ENCODE data around the gene PLXNA4. TPM values are rescaled to one million over a fixed set of nuclear protein-coding genes. Genes with fewer than 3 reads are reported as not detected.

Gene PLXNA4
- total and polyA plus RNA-seq, 3 experiments from 2014 or later: 0.02 to 0.05 TPM; not detected in 1

- DNase-seq: no peak
- Mint-ChIP-seq H3K4me1 (peaks cover 0 to 4% (median 0%) of the 10 kb centered on the region in 3 donors), H3K4me3 (no peak overlapping the region), H3K27me3 (peaks cover 15 to 26% of the 10 kb centered on the region in 2 donors), H3K27ac (no peak overlapping the region), H3K9me3 (peaks cover 11 to 20% (median 16%) of the 10 kb centered on the region in 5 donors), H3K36me3 (peaks cover 0 to 30% (median 2%) of the 10 kb centered on the region in 3 donors)
- POLR2A ChIA-PET: no interaction called here
- Histone ChIP-seq H3K27ac (ENCODE audit: low read depth, low read length) (no peak overlapping the region), H3K4me1 (ENCODE audit: insufficient read depth, low read length) (no peaks in the 10 kb centered on the region), H3K27me3 (ENCODE audit: insufficient read depth, low read length, poor library complexity, severe bottlenecking) (no peaks in the 10 kb centered on the region), H3K9me3 (ENCODE audit: low read length) (no peaks in the 10 kb centered on the region), H3K4me3 (ENCODE audit: low read length) (no peak overlapping the region), H3K36me3 (ENCODE audit: insufficient read depth, low read length) (no peaks in the 10 kb centered on the region)
- CTCF ChIA-PET: no interaction called here
These were observed 27.7 kb downstream of the PLXNA4 start for GRCh38 chr7:132548489-132549078.

GRCh38 chr7:132547821-132548220 is 28.4 kb downstream of the PLXNA4 start:
- H3K4me1 Mint-ChIP-seq: peaks cover 0 to 4% (median 0%) of the 10 kb centered on the region in 3 donors
- H3K36me3 Mint-ChIP-seq: peaks cover 0 to 36% (median 2%) of the 10 kb centered on the region in 3 donors
- peaks cover 15 to 26% of the 10 kb centered on the region in 2 donors for H3K27me3 Mint-ChIP-seq
- Histone ChIP-seq H3K36me3 (ENCODE audit: insufficient read depth, low read length) (no peaks in the 10 kb centered on the region), H3K27ac (ENCODE audit: low read depth, low read length) (no peak overlapping the region), H3K27me3 (ENCODE audit: insufficient read depth, low read length, poor library complexity, severe bottlenecking) (no peaks in the 10 kb centered on the region), H3K4me1 (ENCODE audit: insufficient read depth, low read length) (no peaks in the 10 kb centered on the region), H3K9me3 (ENCODE audit: low read length) (no peaks in the 10 kb centered on the region), H3K4me3 (ENCODE audit: low read length) (no peak overlapping the region)
- DNase-seq: no peak
- no peak overlapping the region for H3K4me3 Mint-ChIP-seq
- peak overlapping the region in 1 of 8 donors; percentile 3 for H3K27ac Mint-ChIP-seq
- CTCF ChIA-PET: no interaction called here
- H3K9me3 Mint-ChIP-seq: peaks cover 9 to 23% (median 16%) of the 10 kb centered on the region in 5 donors
- POLR2A ChIA-PET: no interaction called here

GRCh38 chr7:132546366-132547127 is 29.7 kb downstream of the PLXNA4 start:
- H3K4me1 ChIP-seq (ENCODE audit: insufficient read depth, low read length): no peaks in the 10 kb centered on the region
- ChIA-PET POLR2A (no interaction called here), CTCF (no interaction called here)
- no peak for DNase-seq
- no peak overlapping the region for H3K27ac Mint-ChIP-seq
- H3K4me3 ChIP-seq (ENCODE audit: low read length): no peak overlapping the region
- H3K9me3 ChIP-seq (ENCODE audit: low read length): no peaks in the 10 kb centered on the region
- H3K27me3 ChIP-seq (ENCODE audit: insufficient read depth, low read length, poor library complexity, severe bottlenecking): no peaks in the 10 kb centered on the region
- H3K4me1 Mint-ChIP-seq: peaks cover 0 to 4% (median 0%) of the 10 kb centered on the region in 3 donors
- no peak overlapping the region for H3K27ac ChIP-seq (ENCODE audit: low read depth, low read length)
- H3K9me3 Mint-ChIP-seq: peaks cover 13 to 24% (median 17%) of the 10 kb centered on the region in 5 donors
- no peak overlapping the region for H3K4me3 Mint-ChIP-seq
- H3K27me3 Mint-ChIP-seq: peaks cover 15 to 25% of the 10 kb centered on the region in 2 donors
- H3K36me3 Mint-ChIP-seq: peaks cover 0 to 29% (median 0%) of the 10 kb centered on the region in 3 donors
- H3K36me3 ChIP-seq (ENCODE audit: insufficient read depth, low read length): no peaks in the 10 kb centered on the region

GRCh38 chr7:132545756-132546155 is 30.5 kb downstream of the PLXNA4 start:
- CTCF ChIA-PET: no interaction called here
- Histone ChIP-seq H3K9me3 (ENCODE audit: low read length) (no peaks in the 10 kb centered on the region), H3K27me3 (ENCODE audit: insufficient read depth, low read length, poor library complexity, severe bottlenecking) (no peaks in the 10 kb centered on the region), H3K36me3 (ENCODE audit: insufficient read depth, low read length) (no peaks in the 10 kb centered on the region), H3K4me1 (ENCODE audit: insufficient read depth, low read length) (no peaks in the 10 kb centered on the region), H3K27ac (ENCODE audit: low read depth, low read length) (no peak overlapping the region), H3K4me3 (ENCODE audit: low read length) (no peak overlapping the region)
- H3K9me3 Mint-ChIP-seq: peaks cover 5 to 17% (median 10%) of the 10 kb centered on the region in 5 donors
- POLR2A ChIA-PET: no interaction called here
- no peak overlapping the region for H3K27ac Mint-ChIP-seq
- peaks cover 0 to 21% (median 0%) of the 10 kb centered on the region in 3 donors for H3K36me3 Mint-ChIP-seq
- H3K4me3 Mint-ChIP-seq: no peak overlapping the region
- H3K4me1 Mint-ChIP-seq: peaks cover 0 to 4% (median 0%) of the 10 kb centered on the region in 3 donors
- H3K27me3 Mint-ChIP-seq: peaks cover 13 to 18% of the 10 kb centered on the region in 2 donors
- DNase-seq: no peak

GRCh38 chr7:132544999-132545398 is 31.3 kb downstream of the PLXNA4 start:
- Histone ChIP-seq H3K9me3 (ENCODE audit: low read length) (no peaks in the 10 kb centered on the region), H3K27ac (ENCODE audit: low read depth, low read length) (no peak overlapping the region), H3K27me3 (ENCODE audit: insufficient read depth, low read length, poor library complexity, severe bottlenecking) (no peaks in the 10 kb centered on the region), H3K36me3 (ENCODE audit: insufficient read depth, low read length) (no peaks in the 10 kb centered on the region), H3K4me3 (ENCODE audit: low read length) (no peak overlapping the region), H3K4me1 (ENCODE audit: insufficient read depth, low read length) (no peaks in the 10 kb centered on the region)
- Mint-ChIP-seq H3K27me3 (peaks cover 13 to 15% of the 10 kb centered on the region in 2 donors), H3K4me1 (peaks cover 0 to 4% (median 0%) of the 10 kb centered on the region in 3 donors), H3K36me3 (peaks cover 0 to 18% (median 0%) of the 10 kb centered on the region in 3 donors), H3K4me3 (no peak overlapping the region), H3K27ac (no peak overlapping the region), H3K9me3 (peaks cover 2 to 14% (median 7%) of the 10 kb centered on the region in 5 donors)
- ChIA-PET POLR2A (no interaction called here), CTCF (no interaction called here)
- no peak for DNase-seq

GRCh38 chr7:132544025-132544424 is 32.2 kb downstream of the PLXNA4 start:
- DNase-seq: no peak
- POLR2A ChIA-PET: no interaction called here
- no peaks in the 10 kb centered on the region for H3K4me1 Mint-ChIP-seq
- Histone ChIP-seq H3K4me1 (ENCODE audit: insufficient read depth, low read length) (no peaks in the 10 kb centered on the region), H3K36me3 (ENCODE audit: insufficient read depth, low read length) (no peaks in the 10 kb centered on the region), H3K9me3 (ENCODE audit: low read length) (no peaks in the 10 kb centered on the region), H3K27ac (ENCODE audit: low read depth, low read length) (no peak overlapping the region), H3K27me3 (ENCODE audit: insufficient read depth, low read length, poor library complexity, severe bottlenecking) (no peaks in the 10 kb centered on the region), H3K4me3 (ENCODE audit: low read length) (no peak overlapping the region)
- H3K27me3 Mint-ChIP-seq: peaks cover 11 to 13% of the 10 kb centered on the region in 2 donors
- peaks cover 0 to 14% (median 6%) of the 10 kb centered on the region in 5 donors for H3K9me3 Mint-ChIP-seq
- no peak overlapping the region for H3K4me3 Mint-ChIP-seq
- no peak overlapping the region for H3K27ac Mint-ChIP-seq
- CTCF ChIA-PET: no interaction called here
- H3K36me3 Mint-ChIP-seq: peaks cover 0 to 18% (median 0%) of the 10 kb centered on the region in 3 donors

GRCh38 chr7:132542895-132543294 is 33.4 kb downstream of the PLXNA4 start:
- peaks cover 0 to 18% (median 0%) of the 10 kb centered on the region in 3 donors for H3K36me3 Mint-ChIP-seq
- H3K9me3 Mint-ChIP-seq: peaks cover 0 to 14% (median 6%) of the 10 kb centered on the region in 5 donors
- H3K27ac Mint-ChIP-seq: no peak overlapping the region
- H3K4me3 Mint-ChIP-seq: no peak overlapping the region
- Histone ChIP-seq H3K36me3 (ENCODE audit: insufficient read depth, low read length) (no peaks in the 10 kb centered on the region), H3K9me3 (ENCODE audit: low read length) (no peaks in the 10 kb centered on the region), H3K27ac (ENCODE audit: low read depth, low read length) (no peak overlapping the region), H3K27me3 (ENCODE audit: insufficient read depth, low read length, poor library complexity, severe bottlenecking) (no peaks in the 10 kb centered on the region), H3K4me3 (ENCODE audit: low read length) (no peak overlapping the region), H3K4me1 (ENCODE audit: insufficient read depth, low read length) (no peaks in the 10 kb centered on the region)
- H3K4me1 Mint-ChIP-seq: no peaks in the 10 kb centered on the region
- CTCF ChIA-PET: no interaction called here
- DNase-seq: no peak
- peaks cover 9 to 11% of the 10 kb centered on the region in 2 donors for H3K27me3 Mint-ChIP-seq
- POLR2A ChIA-PET: no interaction called here

GRCh38 chr7:132541656-132542055 is 34.6 kb downstream of the PLXNA4 start:
- Histone ChIP-seq H3K9me3 (ENCODE audit: low read length) (no peaks in the 10 kb centered on the region), H3K4me1 (ENCODE audit: insufficient read depth, low read length) (no peaks in the 10 kb centered on the region), H3K36me3 (ENCODE audit: insufficient read depth, low read length) (no peaks in the 10 kb centered on the region), H3K27ac (ENCODE audit: low read depth, low read length) (no peak overlapping the region), H3K4me3 (ENCODE audit: low read length) (no peak overlapping the region), H3K27me3 (ENCODE audit: insufficient read depth, low read length, poor library complexity, severe bottlenecking) (no peaks in the 10 kb centered on the region)
- POLR2A ChIA-PET: no interaction called here
- H3K4me3 Mint-ChIP-seq: no peak overlapping the region
- CTCF ChIA-PET: no interaction called here
- no peaks in the 10 kb centered on the region for H3K4me1 Mint-ChIP-seq
- peaks cover 0 to 14% (median 6%) of the 10 kb centered on the region in 5 donors for H3K9me3 Mint-ChIP-seq
- H3K27ac Mint-ChIP-seq: no peak overlapping the region
- H3K36me3 Mint-ChIP-seq: peaks cover 0 to 18% (median 0%) of the 10 kb centered on the region in 3 donors
- DNase-seq: no peak
- peaks cover 9 to 11% of the 10 kb centered on the region in 2 donors for H3K27me3 Mint-ChIP-seq

Measured in CD8-positive, alpha-beta memory T cell (primary cell).